Gastrocnemius medialis (tissue), 4 donors: ENCODE measurements around the gene IL26.

ENCODE experiments used
- POLR2A ChIP-seq, 2 donors: fragments of 450-650 bp; IDR thresholded peaks; one replicate each; pipeline ENCODE4 v1.6.1; 2017; ENCODE audit warnings: antibody characterized with exemption in 2 of 2, mild to moderate bottlenecking in 2 of 2, moderate library complexity in 2 of 2
- TF ChIP-seq, protein P1 (sequence below), 5 experiments: fragments of 450-650 bp in 3 of 5; fragments of 200-600 bp in 2 of 5; sonication (generic) in 2 of 5; IDR thresholded peaks in 4 of 5; conservative IDR thresholded peaks in 1 of 5; 1 replicate in 4 of 5; 2 replicates in 1 of 5; pipeline ENCODE4 v1.5.1; 2016 to 2019; ENCODE audit warnings: antibody characterized with exemption in 5 of 5, mild to moderate bottlenecking in 3 of 5, moderate library complexity in 3 of 5

DNA sequence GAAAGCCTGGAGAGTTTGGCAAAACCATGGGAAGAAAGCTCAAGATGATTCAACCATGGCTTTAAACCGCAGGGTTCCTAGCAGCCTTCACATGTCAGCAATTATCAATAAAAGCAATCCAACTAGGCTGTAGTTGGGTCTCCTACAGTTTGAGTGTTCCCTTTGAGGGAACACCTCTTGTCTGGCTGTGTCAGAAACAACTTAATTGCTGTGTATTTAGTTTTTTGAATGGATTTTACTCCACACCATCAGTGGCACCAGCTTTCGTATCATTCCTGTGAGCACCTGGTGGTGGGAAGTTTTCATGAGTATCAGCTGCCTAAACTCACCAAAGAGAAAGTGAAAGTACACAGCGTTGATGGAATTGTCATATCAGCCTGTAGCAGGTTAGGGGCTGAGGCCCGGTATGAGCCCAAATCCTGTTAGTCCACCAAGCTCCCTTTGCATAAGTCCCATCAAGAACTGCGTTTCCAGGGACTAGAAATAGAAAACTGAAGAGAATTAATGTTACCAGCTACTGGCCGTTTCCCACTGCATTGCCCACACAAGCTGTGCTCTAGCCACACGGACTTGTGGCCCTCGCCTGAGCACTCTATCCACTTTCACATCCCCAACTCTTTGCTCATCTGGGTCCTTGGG is 10.9 kb upstream of the IL26 start:
- TF ChIP-seq POLR2A (IDR thresholded peaks at IDR 0.05), result no peak
- TF ChIP-seq, protein P1, sequence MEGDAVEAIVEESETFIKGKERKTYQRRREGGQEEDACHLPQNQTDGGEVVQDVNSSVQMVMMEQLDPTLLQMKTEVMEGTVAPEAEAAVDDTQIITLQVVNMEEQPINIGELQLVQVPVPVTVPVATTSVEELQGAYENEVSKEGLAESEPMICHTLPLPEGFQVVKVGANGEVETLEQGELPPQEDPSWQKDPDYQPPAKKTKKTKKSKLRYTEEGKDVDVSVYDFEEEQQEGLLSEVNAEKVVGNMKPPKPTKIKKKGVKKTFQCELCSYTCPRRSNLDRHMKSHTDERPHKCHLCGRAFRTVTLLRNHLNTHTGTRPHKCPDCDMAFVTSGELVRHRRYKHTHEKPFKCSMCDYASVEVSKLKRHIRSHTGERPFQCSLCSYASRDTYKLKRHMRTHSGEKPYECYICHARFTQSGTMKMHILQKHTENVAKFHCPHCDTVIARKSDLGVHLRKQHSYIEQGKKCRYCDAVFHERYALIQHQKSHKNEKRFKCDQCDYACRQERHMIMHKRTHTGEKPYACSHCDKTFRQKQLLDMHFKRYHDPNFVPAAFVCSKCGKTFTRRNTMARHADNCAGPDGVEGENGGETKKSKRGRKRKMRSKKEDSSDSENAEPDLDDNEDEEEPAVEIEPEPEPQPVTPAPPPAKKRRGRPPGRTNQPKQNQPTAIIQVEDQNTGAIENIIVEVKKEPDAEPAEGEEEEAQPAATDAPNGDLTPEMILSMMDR (IDR thresholded peaks at IDR 0.05 in 4 of 5, conservative IDR thresholded peaks at IDR 0.05 in 1 of 5), result no peak
